NCI-H748 (cell line): ENCODE results near the gene ABCA13.
"Not testable (repeated sequence)": the region's sequence is repeated elsewhere in the genome, so short reads cannot be mapped to it uniquely, and the experiment has no call there.

Experiments used
- DNase-seq: peaks from one replicate; lab custom pipeline; 2025; ENCODE audit not compliant: unreplicated experiment; lab: John Stamatoyannopoulos, UW

Gene ABCA13

DNA sequence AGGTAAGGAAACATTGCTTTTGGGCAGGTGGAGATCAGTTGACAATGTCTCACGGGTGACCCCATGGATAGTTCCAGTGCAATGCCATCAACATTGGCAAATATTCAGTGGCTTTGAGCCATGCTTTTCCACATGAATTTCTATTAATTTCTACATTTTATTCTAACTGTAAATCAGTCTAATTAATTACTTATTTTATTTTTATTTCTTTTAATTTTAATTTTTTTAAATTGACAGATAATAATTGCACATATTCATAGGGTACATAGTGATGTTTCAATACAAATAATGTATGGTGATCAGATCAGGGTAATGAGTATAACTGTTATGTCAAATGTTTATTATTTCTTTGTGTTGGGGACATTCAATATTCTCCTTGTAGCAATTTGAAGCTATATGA is 3.8 kb downstream of the ABCA13 start:
- DNase-seq: no peak

GRCh38 chr7:48176356-48176893 is 5.2 kb downstream of the ABCA13 start:
- no peak for DNase-seq

DNA sequence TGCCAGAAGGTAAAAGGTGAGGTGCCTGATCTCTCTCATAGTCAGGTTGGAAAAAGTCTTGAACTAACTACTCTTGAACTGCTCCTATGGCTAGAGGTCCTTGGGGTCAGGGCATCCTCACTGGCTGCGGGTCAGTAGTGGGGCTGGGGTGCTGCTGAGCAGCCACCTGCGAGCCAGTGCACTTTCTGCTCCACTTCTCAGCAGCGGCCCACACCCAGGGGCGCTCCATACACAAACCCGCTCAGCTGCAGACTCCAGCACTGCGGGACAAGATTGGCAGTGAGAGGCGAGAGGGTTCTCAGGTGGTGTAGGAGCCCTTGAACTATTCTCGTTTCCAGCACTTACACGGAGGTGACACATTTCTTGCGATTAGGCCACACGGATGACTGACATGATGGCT is 6.0 kb downstream of the ABCA13 start:
- no peak for DNase-seq

- no peak for DNase-seq
These were observed 8.3 kb downstream of the ABCA13 start for GRCh38 chr7:48179496-48180030.

DNA sequence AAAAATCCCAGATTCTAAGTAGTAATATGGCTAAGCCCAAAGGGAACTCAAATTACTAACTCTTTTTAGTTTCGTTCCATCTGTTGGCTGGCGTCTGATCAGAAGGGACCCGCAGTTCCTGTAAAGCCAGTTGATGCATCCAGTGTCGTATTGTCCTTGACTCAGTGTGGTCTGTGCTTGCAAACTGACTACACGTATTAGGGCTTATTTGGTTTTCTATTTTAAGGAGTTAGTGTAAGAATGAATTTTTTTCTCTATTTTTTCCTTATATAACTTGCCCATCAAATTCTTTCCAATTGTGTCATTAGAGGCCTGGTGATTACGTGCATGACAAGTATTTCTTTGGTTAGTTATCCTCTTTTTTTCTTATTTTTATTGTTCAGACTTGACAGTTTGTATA is 9.7 kb downstream of the ABCA13 start:
- DNase-seq: no peak

GRCh38 chr7:48182718-48183369 is 11.6 kb downstream of the ABCA13 start:
- no peak for DNase-seq

DNA sequence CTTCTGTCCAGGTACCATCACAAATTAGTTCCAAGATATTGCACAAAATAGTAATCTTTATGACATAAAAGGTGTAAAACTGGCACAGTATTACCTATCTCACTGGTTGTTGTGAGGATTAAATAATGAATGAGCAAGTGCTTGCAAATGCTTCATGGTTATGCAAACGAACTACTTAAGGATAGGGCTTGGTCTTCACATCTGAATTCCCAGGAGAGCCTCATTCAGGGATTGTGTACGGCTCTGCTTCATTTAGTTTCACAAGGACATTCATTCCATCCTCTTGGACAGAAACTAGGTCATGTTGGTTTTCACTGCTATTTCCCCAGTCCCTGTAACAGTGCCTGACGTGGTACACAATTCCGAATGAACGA is 12.1 kb downstream of the ABCA13 start:
- no peak for DNase-seq

DNA sequence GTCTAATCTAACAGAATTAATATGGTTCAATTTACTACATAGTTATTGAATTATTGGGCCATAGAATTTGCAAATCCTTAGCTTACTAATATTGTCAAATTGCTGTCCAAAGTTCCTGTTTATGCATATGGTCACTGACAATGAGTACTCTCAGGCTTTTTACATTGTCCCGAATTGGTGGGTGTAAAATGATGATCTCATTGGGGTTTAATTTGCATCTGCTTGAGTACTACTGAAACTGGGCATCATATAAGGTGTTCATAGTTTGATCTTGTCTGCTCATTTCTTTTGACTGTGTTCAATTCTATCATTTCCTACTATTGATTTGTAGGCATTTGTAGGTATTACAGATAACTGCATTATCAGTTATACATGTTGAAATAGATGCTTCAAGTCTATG is 12.7 kb downstream of the ABCA13 start:
- DNase-seq: no peak

GRCh38 chr7:48188776-48189520 is 17.7 kb downstream of the ABCA13 start:
- DNase-seq: peak; percentile 10

- no peak for DNase-seq
These were observed 21.7 kb downstream of the ABCA13 start for GRCh38 chr7:48192996-48193395.

GRCh38 chr7:48193421-48193820 is 22.2 kb downstream of the ABCA13 start:
- no peak for DNase-seq

DNA sequence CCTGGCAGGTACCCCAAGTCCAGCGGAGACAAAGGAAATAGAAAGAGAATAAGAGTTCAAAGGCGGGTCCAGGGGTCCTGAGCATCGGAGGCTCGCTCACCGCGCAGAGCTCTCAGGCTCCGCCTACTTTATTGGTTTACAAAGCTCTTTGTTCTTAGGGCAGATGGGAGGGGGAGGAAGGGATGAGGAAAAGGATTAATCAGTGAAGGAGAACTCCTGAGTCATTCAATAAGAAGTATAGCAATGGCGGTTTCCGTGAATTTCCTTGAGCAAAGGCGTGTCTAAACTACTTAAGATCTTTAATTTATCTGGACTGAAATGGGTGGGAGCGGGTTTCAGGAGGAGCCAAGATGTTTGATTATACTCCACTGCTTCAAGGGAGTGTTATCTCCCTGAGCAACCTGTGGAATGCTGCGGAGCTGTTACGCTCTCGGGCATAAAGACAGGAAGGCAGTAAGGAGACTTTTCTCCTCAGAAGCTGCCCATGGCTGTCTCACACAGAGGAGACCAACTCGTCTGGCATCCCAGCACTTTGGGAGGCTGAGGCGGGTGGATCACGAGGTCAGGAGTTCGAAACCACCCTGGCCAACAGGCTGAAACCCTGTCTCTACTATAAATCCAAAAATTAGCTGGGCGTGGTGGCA is 29.8 kb downstream of the ABCA13 start:
- peak; percentile 34 for DNase-seq

- not testable (repeated sequence) for DNase-seq
These were observed 31.7 kb downstream of the ABCA13 start for GRCh38 chr7:48202916-48203315.

GRCh38 chr7:48207155-48207675 is 36.0 kb downstream of the ABCA13 start:
- DNase-seq: no peak

GRCh38 chr7:48209004-48209600 is 37.8 kb downstream of the ABCA13 start:
- no peak for DNase-seq

- DNase-seq: no peak
These were observed 42.0 kb downstream of the ABCA13 start for GRCh38 chr7:48213226-48213625.

- no peak for DNase-seq
These were observed 46.0 kb downstream of the ABCA13 start for GRCh38 chr7:48217266-48217665.

GRCh38 chr7:48217753-48218152 is 46.5 kb downstream of the ABCA13 start:
- no peak for DNase-seq

GRCh38 chr7:48224042-48224441 is 52.8 kb downstream of the ABCA13 start:
- no peak for DNase-seq

DNA sequence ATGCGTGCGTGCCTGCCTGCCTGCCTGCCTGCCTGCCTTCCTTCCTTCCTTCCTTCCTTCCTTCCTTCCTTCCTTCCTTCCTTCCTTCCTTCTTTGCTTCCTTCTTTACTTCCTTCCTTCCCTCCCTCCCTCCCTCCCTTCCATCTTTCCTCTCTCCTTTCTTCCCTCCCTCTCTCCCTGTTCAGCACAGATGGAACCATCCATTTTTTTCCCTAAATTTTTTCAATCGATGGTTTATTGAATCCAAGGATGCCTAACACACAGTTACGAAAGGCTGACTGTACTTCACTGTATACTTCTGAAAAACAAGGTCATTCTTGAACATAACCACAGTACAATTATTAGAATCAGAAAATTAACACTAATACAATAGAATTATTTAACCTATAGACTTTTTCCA is 53.8 kb downstream of the ABCA13 start:
- DNase-seq: no peak

- DNase-seq: no peak
These were observed 66.1 kb downstream of the ABCA13 start for GRCh38 chr7:48237354-48237753.
